CD14-positive monocyte (primary cell): Measurements from ENCODE around the gene TNNT3. TPM values are rescaled to one million over a fixed set of nuclear protein-coding genes. Genes with fewer than 3 reads are reported as not detected.

Source experiments
- DNase-seq, 3 donors: peaks; one replicate each; pipeline ENCODE4 v3.0.0-alpha.2; 2011 to 2022
- H2AFZ ChIP-seq: 2 replicates; pipeline ENCODE4 v1.6.0; 2012; ENCODE audit warnings: mild to moderate bottlenecking, low read depth, low read length, inconsistent platforms; ENCODE audit not compliant: insufficient read depth, poor library complexity, severe bottlenecking
- H3K27ac ChIP-seq, 2 donors: 1 replicate in 1 of 2; 2 replicates in 1 of 2; pipeline ENCODE4 v1.5.1; 2012 to 2013; ENCODE audit warnings: low read length in 2 of 2, control low read depth in 1 of 2, inconsistent platforms in 1 of 2, low read depth in 1 of 2, mild to moderate bottlenecking in 1 of 2
- H3K27me3 ChIP-seq, 2 donors: one replicate each; pipeline versions ENCODE4 v1.6.0 to v1.6.1; 2011 to 2013; ENCODE audit warnings: low read length in 2 of 2; ENCODE audit not compliant: control insufficient read depth in 2 of 2, insufficient read depth in 2 of 2
- H3K36me3 ChIP-seq, 2 donors: replicated peaks in 1 of 2; 1 replicate in 1 of 2; 2 replicates in 1 of 2; pipeline versions ENCODE4 v1.5.1 to v1.6.1; 2012 to 2013; ENCODE audit warnings: low read length in 2 of 2, control low read depth in 1 of 2, inconsistent platforms in 1 of 2, mild to moderate bottlenecking in 1 of 2; ENCODE audit not compliant: insufficient read depth in 2 of 2, control insufficient read depth in 1 of 2
- H3K4me1 ChIP-seq, 2 donors: 1 replicate in 1 of 2; 2 replicates in 1 of 2; pipeline versions ENCODE4 v1.5.1 to v1.6.1; 2012 to 2013; ENCODE audit warnings: low read length in 2 of 2, control low read depth in 1 of 2, inconsistent platforms in 1 of 2, mild to moderate bottlenecking in 1 of 2, moderate library complexity in 1 of 2; ENCODE audit not compliant: insufficient read depth in 2 of 2, control insufficient read depth in 1 of 2
- H3K4me2 ChIP-seq: replicated peaks from 2 replicates; pipeline ENCODE3; 2012; ENCODE audit warnings: low read length, moderate library complexity, mild to moderate bottlenecking; ENCODE audit not compliant: poor library complexity, severe bottlenecking; ENCODE audit errors: extremely low read depth
- H3K4me3 ChIP-seq, 3 experiments: fragments of 200-600 bp in 1 of 3; sonication (generic) in 1 of 3; replicated peaks in 1 of 3; 1 replicate in 2 of 3; 2 replicates in 1 of 3; pipeline ENCODE4 v1.5.1; 2011 to 2013; ENCODE audit warnings: low read length in 3 of 3, mild to moderate bottlenecking in 3 of 3, control low read depth in 2 of 3, low read depth in 2 of 3, inconsistent platforms in 1 of 3, moderate library complexity in 1 of 3
- H3K79me2 ChIP-seq: 2 replicates; pipeline ENCODE4 v1.6.0; 2012; ENCODE audit warnings: mild to moderate bottlenecking, control low read depth, inconsistent platforms, low read length, moderate library complexity; ENCODE audit not compliant: insufficient read depth
- H3K9ac ChIP-seq: 2 replicates; pipeline ENCODE4 v1.6.0; 2017; ENCODE audit warnings: low read length, mild to moderate bottlenecking; ENCODE audit not compliant: insufficient read depth, poor library complexity, severe bottlenecking
- H3K9me3 ChIP-seq, 2 donors: replicated peaks in 1 of 2; 1 replicate in 1 of 2; 2 replicates in 1 of 2; pipeline versions ENCODE4 v1.5.1 to v1.6.1; 2012 to 2013; ENCODE audit warnings: low read length in 2 of 2, control low read depth in 1 of 2; ENCODE audit not compliant: control insufficient read depth in 1 of 2, insufficient read depth in 1 of 2
- H4K20me1 ChIP-seq: 2 replicates; pipeline ENCODE4 v1.6.0; 2012; ENCODE audit warnings: mild to moderate bottlenecking, low read length, control low read depth, moderate library complexity; ENCODE audit not compliant: insufficient read depth
- H3K27ac Mint-ChIP-seq, 7 donors: one replicate each; pipeline ENCODE4 v1.8.0; 2020; ENCODE audit warnings: mild to moderate bottlenecking in 7 of 7, mixed read lengths in 7 of 7, moderate library complexity in 6 of 7, inconsistent platforms in 2 of 7
- H3K27me3 Mint-ChIP-seq, 3 donors: one replicate each; pipeline ENCODE4 v1.8.0; 2021 to 2022; ENCODE audit warnings: low read depth in 3 of 3, mild to moderate bottlenecking in 3 of 3, mixed read lengths in 3 of 3, moderate library complexity in 3 of 3, inconsistent platforms in 1 of 3
- H3K36me3 Mint-ChIP-seq, 2 donors: one replicate each; pipeline ENCODE4 v1.8.0; 2020; ENCODE audit warnings: mixed read lengths in 2 of 2, inconsistent platforms in 1 of 2, mild to moderate bottlenecking in 1 of 2
- H3K4me1 Mint-ChIP-seq: one replicate; pipeline ENCODE4 v1.8.0; 2020; ENCODE audit warnings: mild to moderate bottlenecking, mixed read lengths
- H3K4me3 Mint-ChIP-seq, 2 donors: one replicate each; pipeline ENCODE4 v1.8.0; 2020; ENCODE audit warnings: mild to moderate bottlenecking in 2 of 2, mixed read lengths in 2 of 2, moderate library complexity in 1 of 2
- H3K9me3 Mint-ChIP-seq, 7 donors: one replicate each; pipeline ENCODE4 v1.8.0; 2020 to 2022; ENCODE audit warnings: mixed read lengths in 7 of 7, mild to moderate bottlenecking in 6 of 7, moderate library complexity in 6 of 7, inconsistent platforms in 2 of 7
- CTCF ChIP-seq: fragments of 200-600 bp; IDR thresholded peaks from one replicate; pipeline ENCODE4 v1.8.0; 2022; ENCODE audit warnings: antibody characterized with exemption, mild to moderate bottlenecking
- WGBS: methylation state at CpG from one replicate; pipeline ENCODE4 v1.1.5; 2013; ENCODE audit warnings: missing lambda C conversion rate; ENCODE audit not compliant: insufficient coverage; 5-methylcytosine and 5-hydroxymethylcytosine counted together
- intact Hi-C, 2 donors: fragments of 100-400 bp; cut with micrococcal nuclease; formaldehyde crosslinking; loops; one replicate each; pipeline versions ENCODE4 v1.15.0 to v1.15.1; 2023
- polyA plus RNA-seq, 3 donors: library from polyadenylated mRNA; depleted of rRNA in 1 of 3; unstranded in 2 of 3; stranded (reverse) in 1 of 3; fragments of 300-500 nt in 2 of 3; fragments of >200 nt in 1 of 3; fragmentation: Illumina TruSeq in 2 of 3; gene quantifications; 1 replicate in 2 of 3; 2 replicates in 1 of 3; pipeline ENCODE4 v1.2.3, GENCODE V29; 2012 to 2021

The TNNT3 gene
- polyA plus RNA-seq, 3 donors: 1.4 TPM; not detected in 2

DNA sequence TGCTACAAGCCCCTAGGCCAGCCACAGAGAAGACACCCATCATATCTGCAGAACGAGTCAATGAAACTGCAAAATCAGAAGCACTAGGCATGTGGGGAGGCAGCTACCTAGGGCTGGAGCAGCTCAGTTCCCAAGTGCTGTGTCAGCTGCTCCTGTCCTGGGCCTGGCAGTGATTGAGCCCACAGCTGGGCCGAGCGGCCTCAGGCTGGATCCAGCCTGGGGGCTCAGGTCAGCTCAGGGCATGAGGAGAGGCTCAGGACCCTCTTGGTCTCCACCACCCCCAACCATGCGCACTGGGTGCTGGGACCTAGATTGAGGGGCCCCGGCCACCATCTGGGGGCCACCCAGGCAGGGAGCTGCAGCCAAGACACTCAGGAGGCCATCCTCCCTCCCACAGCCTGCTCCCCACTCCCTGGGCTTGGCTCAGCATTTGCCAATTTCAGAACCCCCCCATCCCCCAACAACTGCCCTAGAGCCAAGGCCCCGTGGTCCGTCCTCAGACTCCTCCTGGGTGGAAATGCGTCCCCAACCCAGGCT is 2.4 kb upstream of the TNNT3 start:
- Histone ChIP-seq H3K9ac (no peak overlapping the region), H4K20me1 (peaks cover 25% of the 10 kb centered on the region), H3K4me1 (peaks cover 8 to 10% of the 10 kb centered on the region in 2 donors), H3K27ac (no peak overlapping the region), H3K27me3 (no peaks in the 10 kb centered on the region), H3K4me2 (no peak overlapping the region), H3K36me3 (no peaks in the 10 kb centered on the region), H3K9me3 (no peaks in the 10 kb centered on the region), H3K79me2 (no peaks in the 10 kb centered on the region), H2AFZ (no peak overlapping the region), H3K4me3 (no peak overlapping the region)
- H3K9me3 Mint-ChIP-seq: peaks cover 0 to 5% (median 0%) of the 10 kb centered on the region in 7 donors
- intact Hi-C loops: loop anchor here (1.0 to 10.0 kb wide), 4 partner anchors 24 to 82 kb away; partner anchors contain the start of genes SYT8 (in 1 of the 2) and TNNI2 (in 1 of the 2)
- TF ChIP-seq CTCF: no peak
- H3K27me3 Mint-ChIP-seq: peaks cover 5 to 7% (median 6%) of the 10 kb centered on the region in 3 donors
- H3K4me1 Mint-ChIP-seq: peaks cover 13% of the 10 kb centered on the region
- no peak for DNase-seq
- 52% methylated on average over 4 of the region's 8 CpGs for WGBS
- no peak overlapping the region for H3K4me3 Mint-ChIP-seq
- peaks cover 2% of the 10 kb centered on the region in 2 donors for H3K36me3 Mint-ChIP-seq
- peak overlapping the region in 1 of 7 donors; percentile 47 for H3K27ac Mint-ChIP-seq

GRCh38 chr11:1917523-1918435 is 1.7 kb upstream of the TNNT3 start:
- H3K4me2 ChIP-seq: no peak overlapping the region
- H2AFZ ChIP-seq: no peak overlapping the region
- Mint-ChIP-seq H3K27me3 (peaks cover 5 to 8% (median 6%) of the 10 kb centered on the region in 3 donors), H3K9me3 (peaks cover 0 to 5% (median 0%) of the 10 kb centered on the region in 7 donors), H3K36me3 (peaks cover 2% of the 10 kb centered on the region in 2 donors), H3K4me3 (no peak overlapping the region), H3K27ac (no peak overlapping the region), H3K4me1 (peaks cover 7% of the 10 kb centered on the region)
- H3K4me1 ChIP-seq: peaks cover under 1 to 3% of the 10 kb centered on the region in 2 donors
- H3K9me3 ChIP-seq: no peaks in the 10 kb centered on the region
- no peak overlapping the region for H3K27ac ChIP-seq
- TF ChIP-seq CTCF: peak; percentile 88
- no peak for DNase-seq
- H3K27me3 ChIP-seq: no peaks in the 10 kb centered on the region
- no peaks in the 10 kb centered on the region for H3K79me2 ChIP-seq
- no peaks in the 10 kb centered on the region for H3K36me3 ChIP-seq
- no peak overlapping the region for H3K9ac ChIP-seq
- intact Hi-C loops: loop anchor here (5.0 to 10.0 kb wide), 3 partner anchors 35 to 83 kb away; partner anchors contain the start of genes SYT8 (in 1 of the 2) and TNNI2 (in 1 of the 2)
- H3K4me3 ChIP-seq: no peak overlapping the region
- peaks cover 25% of the 10 kb centered on the region for H4K20me1 ChIP-seq
- 62% methylated on average over 32 of the region's 34 CpGs for WGBS
